ENCODE results near the gene SDC4. TPM values are rescaled to one million over a fixed set of nuclear protein-coding genes. Genes with fewer than 3 reads are reported as not detected.
A peak's percentile ranks its signal among the peaks of the same experiment; 100 is the strongest.

Gene SDC4
- total RNA-seq, 1 experiment from 2014 or later: 242 TPM

DNA sequence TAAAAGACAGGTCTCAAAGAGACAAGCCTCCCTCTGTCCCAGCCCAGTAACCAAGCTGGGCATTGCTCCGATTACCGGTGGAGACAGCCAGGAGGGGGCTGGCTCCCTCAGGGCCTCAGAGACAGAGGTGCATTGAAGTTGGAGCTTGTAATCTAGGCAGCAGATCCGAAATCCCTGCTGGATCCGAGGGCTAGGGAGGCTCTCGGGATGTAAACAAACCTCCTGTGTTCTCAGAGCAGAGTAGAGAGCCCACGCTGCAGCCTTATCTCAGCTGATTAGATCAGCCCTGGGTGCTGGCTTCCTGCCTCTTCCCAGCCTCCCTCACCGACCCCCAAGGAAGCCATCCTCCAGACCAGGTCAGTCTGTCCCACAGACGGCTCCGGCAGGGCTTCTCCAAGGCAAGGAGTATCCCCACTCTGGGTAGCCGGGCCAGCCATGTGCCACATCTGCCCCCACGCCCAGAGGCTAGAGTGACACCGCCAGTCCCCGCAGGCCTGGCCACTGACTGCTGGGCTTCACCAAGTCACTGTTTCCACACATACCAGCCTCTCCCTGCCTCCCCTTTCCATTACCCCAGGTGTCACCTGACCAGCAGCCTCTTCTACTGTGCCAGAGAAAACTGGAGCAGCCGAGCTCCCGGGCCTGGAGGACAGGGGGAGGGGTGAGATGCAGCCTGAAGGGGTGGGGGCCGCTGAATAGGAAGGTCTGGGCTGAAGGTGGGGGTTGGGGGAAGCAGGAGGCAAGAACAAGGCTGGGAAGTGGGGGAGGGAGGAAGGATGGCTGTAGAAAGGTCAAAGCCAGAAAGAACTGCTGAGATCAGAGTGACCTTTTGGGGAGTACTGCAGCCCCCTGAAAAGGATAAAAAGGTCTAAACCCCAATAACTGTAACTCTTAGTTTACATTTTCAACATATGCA lies 6.0 kb downstream of the SDC4 start:
- H3K27me3 ChIP-seq (replicated peaks; ENCODE audit: control insufficient read depth, insufficient read depth, low read length): no peaks in the 10 kb centered on the region
- Mint-ChIP-seq H3K36me3 (ENCODE audit: insufficient read depth, unreplicated experiment) (peaks cover 98% of the 10 kb centered on the region), H3K4me3 (ENCODE audit: unreplicated experiment) (peak overlapping the region; percentile 97), H3K27me3 (ENCODE audit: insufficient read depth, unreplicated experiment) (no peaks in the 10 kb centered on the region), H3K4me1 (ENCODE audit: low read depth, unreplicated experiment) (peaks cover 95% of the 10 kb centered on the region), H3K9me3 (ENCODE audit: unreplicated experiment) (no peaks in the 10 kb centered on the region), H3K27ac (ENCODE audit: unreplicated experiment) (peak overlapping the region; percentile 77)
- peaks cover 99% of the 10 kb centered on the region for H3K4me1 ChIP-seq
- intact Hi-C loops (cut with micrococcal nuclease; ENCODE audit: unreplicated experiment): no loop called here
- peaks cover 11% of the 10 kb centered on the region for H3K36me3 ChIP-seq (ENCODE audit: control insufficient read depth, insufficient read depth, low read length)
- ChIA-PET POLR2A (interaction anchor here (1.0 to 9.0 kb wide), 4 partner anchors 19 to 108 kb away, joined by 3 to 229 read pairs (median 6); partner anchors contain the start of gene SYS1), CTCF (interaction anchor here (0.5 to 4.4 kb wide), 15 partner anchors 16 to 436 kb away, joined by 3 to 50 read pairs (median 6); partner anchors contain the start of gene SYS1)
- DNase-seq: peak; percentile 90 to 93
- TF ChIP-seq, protein P1, sequence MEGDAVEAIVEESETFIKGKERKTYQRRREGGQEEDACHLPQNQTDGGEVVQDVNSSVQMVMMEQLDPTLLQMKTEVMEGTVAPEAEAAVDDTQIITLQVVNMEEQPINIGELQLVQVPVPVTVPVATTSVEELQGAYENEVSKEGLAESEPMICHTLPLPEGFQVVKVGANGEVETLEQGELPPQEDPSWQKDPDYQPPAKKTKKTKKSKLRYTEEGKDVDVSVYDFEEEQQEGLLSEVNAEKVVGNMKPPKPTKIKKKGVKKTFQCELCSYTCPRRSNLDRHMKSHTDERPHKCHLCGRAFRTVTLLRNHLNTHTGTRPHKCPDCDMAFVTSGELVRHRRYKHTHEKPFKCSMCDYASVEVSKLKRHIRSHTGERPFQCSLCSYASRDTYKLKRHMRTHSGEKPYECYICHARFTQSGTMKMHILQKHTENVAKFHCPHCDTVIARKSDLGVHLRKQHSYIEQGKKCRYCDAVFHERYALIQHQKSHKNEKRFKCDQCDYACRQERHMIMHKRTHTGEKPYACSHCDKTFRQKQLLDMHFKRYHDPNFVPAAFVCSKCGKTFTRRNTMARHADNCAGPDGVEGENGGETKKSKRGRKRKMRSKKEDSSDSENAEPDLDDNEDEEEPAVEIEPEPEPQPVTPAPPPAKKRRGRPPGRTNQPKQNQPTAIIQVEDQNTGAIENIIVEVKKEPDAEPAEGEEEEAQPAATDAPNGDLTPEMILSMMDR (IDR thresholded peaks at IDR 0.05; ENCODE audit: insufficient read depth in 1 of 2, low read depth in 1 of 2, low read length in 1 of 2, severe bottlenecking in 1 of 2, unreplicated experiment in 1 of 2): no peak
- BruUV-seq (replicated peaks): no TSS peak
- no peaks in the 10 kb centered on the region for H3K9me3 ChIP-seq
- peak overlapping the region; percentile 24 for H3K4me3 ChIP-seq (ENCODE audit: low read depth, low read length)

DNA sequence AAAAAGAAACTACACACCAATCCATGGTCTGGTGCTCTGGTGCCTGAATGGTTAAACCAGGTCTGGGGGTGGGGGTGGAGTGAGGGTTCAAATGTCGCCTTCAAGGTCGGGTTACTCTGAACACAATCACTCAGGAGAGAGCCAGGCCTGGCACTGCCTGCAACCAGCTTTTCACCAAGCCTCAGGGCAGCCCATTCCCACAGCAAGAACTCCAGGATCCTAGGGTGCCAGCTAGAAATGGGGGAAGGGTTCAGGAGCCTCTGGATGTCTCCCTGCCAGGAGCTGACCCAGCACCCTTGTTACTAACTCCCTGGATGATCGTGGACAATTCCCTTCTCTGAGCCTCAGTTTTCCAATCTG lies 6.7 kb downstream of the SDC4 start:
- POLR2A ChIA-PET: interaction anchor here (0.6 to 9.0 kb wide), 4 partner anchors 19 to 432 kb away, joined by 4 to 229 read pairs (median 7); partner anchors contain the start of gene SYS1

DNA sequence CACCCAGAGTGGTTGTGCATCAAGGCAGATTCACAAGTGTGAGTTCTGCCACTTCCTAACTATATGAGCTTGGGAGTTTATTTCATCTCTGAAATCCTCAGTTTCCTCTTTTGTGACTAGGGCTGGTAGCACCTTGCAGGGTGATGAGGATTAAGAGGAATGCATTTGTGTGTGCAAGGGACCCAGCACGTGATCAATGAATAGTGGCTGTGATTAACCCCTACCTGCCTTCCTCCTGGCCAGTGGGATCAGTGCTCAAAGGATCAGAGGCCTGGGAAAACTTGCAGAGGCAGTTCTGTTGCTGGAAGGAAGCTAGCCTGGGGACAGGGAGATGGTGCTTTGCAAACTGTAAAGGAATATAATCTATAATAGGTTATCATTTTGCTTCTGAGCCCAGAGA lies 7.3 kb downstream of the SDC4 start:
- peak overlapping the region; percentile 24; the same call in 1 of the 2 replicates for H3K4me3 ChIP-seq (ENCODE audit: low read depth, low read length)
- peaks cover 11% of the 10 kb centered on the region for H3K36me3 ChIP-seq (ENCODE audit: control insufficient read depth, insufficient read depth, low read length)
- Mint-ChIP-seq H3K27ac (ENCODE audit: unreplicated experiment) (peak overlapping the region; percentile 77), H3K4me1 (ENCODE audit: low read depth, unreplicated experiment) (peaks cover 95% of the 10 kb centered on the region), H3K4me3 (ENCODE audit: unreplicated experiment) (peak overlapping the region; percentile 97), H3K27me3 (ENCODE audit: insufficient read depth, unreplicated experiment) (no peaks in the 10 kb centered on the region), H3K36me3 (ENCODE audit: insufficient read depth, unreplicated experiment) (peaks cover 100% of the 10 kb centered on the region), H3K9me3 (ENCODE audit: unreplicated experiment) (no peaks in the 10 kb centered on the region)
- DNase-seq: peak in 1 of 2 experiments; percentile 60
- no peaks in the 10 kb centered on the region for H3K9me3 ChIP-seq
- ChIA-PET CTCF (interaction anchor here (1.4 to 4.4 kb wide), 8 partner anchors 18 to 430 kb away, joined by 4 to 50 read pairs (median 17); partner anchors contain the start of gene SYS1), POLR2A (interaction anchor here (0.6 to 9.0 kb wide), 3 partner anchors 18 to 431 kb away, joined by 5 to 229 read pairs (median 9); partner anchors contain the start of gene SYS1)
- intact Hi-C loops (cut with micrococcal nuclease; ENCODE audit: unreplicated experiment): no loop called here
- no TSS peak for BruUV-seq (replicated peaks)
- TF ChIP-seq, protein P1 (IDR thresholded peaks at IDR 0.05; ENCODE audit: insufficient read depth in 1 of 2, low read depth in 1 of 2, low read length in 1 of 2, severe bottlenecking in 1 of 2, unreplicated experiment in 1 of 2): no peak
- peaks cover 100% of the 10 kb centered on the region for H3K4me1 ChIP-seq
- H3K27me3 ChIP-seq (replicated peaks; ENCODE audit: control insufficient read depth, insufficient read depth, low read length): no peaks in the 10 kb centered on the region

More for the DNA sequence above, 6.7 kb downstream of the SDC4 start:
- Mint-ChIP-seq H3K27me3 (ENCODE audit: insufficient read depth, unreplicated experiment) (no peaks in the 10 kb centered on the region), H3K27ac (ENCODE audit: unreplicated experiment) (peak overlapping the region; percentile 77), H3K4me3 (ENCODE audit: unreplicated experiment) (peak overlapping the region; percentile 97), H3K9me3 (ENCODE audit: unreplicated experiment) (no peaks in the 10 kb centered on the region), H3K36me3 (ENCODE audit: insufficient read depth, unreplicated experiment) (peaks cover 100% of the 10 kb centered on the region), H3K4me1 (ENCODE audit: low read depth, unreplicated experiment) (peaks cover 95% of the 10 kb centered on the region)
- Histone ChIP-seq H3K9me3 (no peaks in the 10 kb centered on the region), H3K27me3 (replicated peaks; ENCODE audit: control insufficient read depth, insufficient read depth, low read length) (no peaks in the 10 kb centered on the region), H3K4me1 (peaks cover 100% of the 10 kb centered on the region), H3K36me3 (ENCODE audit: control insufficient read depth, insufficient read depth, low read length) (peaks cover 11% of the 10 kb centered on the region), H3K4me3 (ENCODE audit: low read depth, low read length) (peak overlapping the region; percentile 24)
- TF ChIP-seq, protein P1 (IDR thresholded peaks at IDR 0.05; ENCODE audit: insufficient read depth in 1 of 2, low read depth in 1 of 2, low read length in 1 of 2, severe bottlenecking in 1 of 2, unreplicated experiment in 1 of 2): no peak
- no peak for DNase-seq
- CTCF ChIA-PET: interaction anchor here (0.5 to 4.4 kb wide), 12 partner anchors 16 to 430 kb away, joined by 3 to 50 read pairs (median 8); partner anchors contain the start of gene SYS1
- intact Hi-C loops (cut with micrococcal nuclease; ENCODE audit: unreplicated experiment): no loop called here
- BruUV-seq (replicated peaks): no TSS peak

Measured in Caco-2 (cell line).